ENCODE data around the gene PDE10A.

DNA sequence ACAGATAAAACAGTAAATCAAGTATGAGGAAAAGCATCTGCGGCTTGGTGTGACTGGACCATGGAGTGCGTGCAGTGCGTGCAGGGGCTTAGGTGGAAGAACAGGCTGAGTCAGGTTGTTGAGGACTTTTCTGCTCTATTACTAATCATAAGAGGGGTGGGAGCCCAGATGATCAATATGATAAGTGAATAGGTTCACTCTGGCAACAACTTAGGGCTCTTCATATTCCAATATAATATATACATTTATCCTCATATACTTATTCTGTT is 56.4 kb downstream of the PDE10A start:
- TF ChIP-seq CC2D1A (IDR thresholded peaks at IDR 0.05) (no peak), CBFA2T3 (IDR thresholded peaks at IDR 0.05) (no peak), SNRNP70 (optimal IDR thresholded peaks at IDR 0.05; ENCODE audit: low read depth, low read length) (no peak), RBFOX2 (IDR thresholded peaks at IDR 0.05; ENCODE audit: low read depth, low read length) (no peak), FOS (IDR thresholded peaks at IDR 0.05; ENCODE audit: extremely low read depth, insufficient read length) (no peak), EZH2 (IDR thresholded peaks at IDR 0.05; ENCODE audit: borderline replicate concordance, low read depth, low read length) (no peak), FOXA1 (IDR thresholded peaks at IDR 0.05; ENCODE audit: borderline replicate concordance) (no peak), ZNF766 (CRISPR knock-in tag; conservative IDR thresholded peaks at IDR 0.05) (no peak)
